CD8-positive, alpha-beta memory T cell (primary cell): ENCODE measurements around the gene HTR4. TPM values are rescaled to one million over a fixed set of nuclear protein-coding genes. Genes with fewer than 3 reads are reported as not detected.
A peak's percentile ranks its signal among the peaks of the same experiment; 100 is the strongest.
"Not testable (repeated sequence)": the region's sequence is repeated elsewhere in the genome, so short reads cannot be mapped to it uniquely, and the experiment has no call there.

Source experiments
- CTCF ChIA-PET: fragments of 350-600 bp; sonication (Branson Sonifier 250); formaldehyde crosslinking; loops from one replicate; lab custom pipeline; 2021; ENCODE audit warnings: antibody characterized with exemption; lab: Charles Lee
- POLR2A ChIA-PET: fragments of 350-600 bp; sonication (Branson Sonifier 250); formaldehyde crosslinking; loops from one replicate; lab custom pipeline; 2021; ENCODE audit warnings: antibody characterized with exemption; lab: Charles Lee
- DNase-seq, 5 donors: peaks; one replicate each; pipeline versions ENCODE4 v3.0.0 to v3.0.0-alpha.2; 2020 to 2022; ENCODE audit warnings: mixed read lengths in 1 of 5
- H3K27ac ChIP-seq: one replicate; pipeline ENCODE4 v1.7.0; 2013; ENCODE audit warnings: low read depth, mild to moderate bottlenecking, low read length, moderate library complexity
- H3K27me3 ChIP-seq: 2 replicates; pipeline ENCODE4 v1.7.0; 2013; ENCODE audit warnings: low read length, mild to moderate bottlenecking; ENCODE audit not compliant: insufficient read depth, poor library complexity, severe bottlenecking
- H3K36me3 ChIP-seq: 2 replicates; pipeline ENCODE4 v1.7.0; 2013; ENCODE audit warnings: mild to moderate bottlenecking, low read length, moderate library complexity; ENCODE audit not compliant: insufficient read depth
- H3K4me1 ChIP-seq: 2 replicates; pipeline ENCODE4 v1.7.0; 2013; ENCODE audit warnings: mild to moderate bottlenecking, low read length, moderate library complexity; ENCODE audit not compliant: insufficient read depth
- H3K4me3 ChIP-seq: 2 replicates; pipeline ENCODE4 v1.7.0; 2013; ENCODE audit warnings: mild to moderate bottlenecking, low read length
- H3K9me3 ChIP-seq: 2 replicates; pipeline ENCODE4 v1.7.0; 2013; ENCODE audit warnings: mild to moderate bottlenecking, low read length
- H3K27ac Mint-ChIP-seq, 8 donors: one replicate each; pipeline ENCODE4 v1.8.0; 2020 to 2021; ENCODE audit warnings: mixed read lengths in 8 of 8, mild to moderate bottlenecking in 6 of 8, inconsistent platforms in 3 of 8, moderate library complexity in 3 of 8
- H3K27me3 Mint-ChIP-seq, 2 donors: one replicate each; pipeline ENCODE4 v1.8.0; 2020 to 2021; ENCODE audit warnings: mixed read lengths in 2 of 2, mild to moderate bottlenecking in 1 of 2, moderate library complexity in 1 of 2
- H3K36me3 Mint-ChIP-seq, 3 donors: one replicate each; pipeline ENCODE4 v1.8.0; 2020 to 2021; ENCODE audit warnings: mixed read lengths in 3 of 3, inconsistent platforms in 1 of 3, mild to moderate bottlenecking in 1 of 3
- H3K4me1 Mint-ChIP-seq, 3 donors: one replicate each; pipeline ENCODE4 v1.8.0; 2020 to 2021; ENCODE audit warnings: mixed read lengths in 3 of 3, inconsistent platforms in 1 of 3, mild to moderate bottlenecking in 1 of 3
- H3K4me3 Mint-ChIP-seq, 7 donors: one replicate each; pipeline ENCODE4 v1.8.0; 2020 to 2021; ENCODE audit warnings: mixed read lengths in 7 of 7, mild to moderate bottlenecking in 6 of 7, moderate library complexity in 4 of 7, inconsistent platforms in 2 of 7
- H3K9me3 Mint-ChIP-seq, 5 donors: one replicate each; pipeline ENCODE4 v1.8.0; 2020 to 2022; ENCODE audit warnings: mixed read lengths in 5 of 5, mild to moderate bottlenecking in 3 of 5, moderate library complexity in 2 of 5, inconsistent platforms in 1 of 5
- polyA plus RNA-seq: library from polyadenylated mRNA; unstranded; fragments of 300-500 nt; fragmentation: Illumina TruSeq; gene quantifications from one replicate; pipeline ENCODE4 v1.2.3, GENCODE V29; 2021
- total RNA-seq, 2 experiments: library from RNA; stranded (reverse); gene quantifications; one replicate each; pipeline ENCODE4 v1.2.3, GENCODE V29; 2021

The HTR4 gene
- total and polyA plus RNA-seq, 3 experiments from 2014 or later: not detected

- H3K9me3 Mint-ChIP-seq: peaks cover 0 to 2% (median 0%) of the 10 kb centered on the region in 5 donors
- Histone ChIP-seq H3K4me1 (no peaks in the 10 kb centered on the region), H3K36me3 (no peaks in the 10 kb centered on the region), H3K27me3 (no peaks in the 10 kb centered on the region), H3K4me3 (no peak overlapping the region), H3K9me3 (no peaks in the 10 kb centered on the region), H3K27ac (no peak overlapping the region)
- POLR2A ChIA-PET: no interaction called here
- CTCF ChIA-PET: no interaction called here
- no peaks in the 10 kb centered on the region for H3K4me1 Mint-ChIP-seq
- no peak overlapping the region for H3K27ac Mint-ChIP-seq
- no peak overlapping the region for H3K4me3 Mint-ChIP-seq
- DNase-seq: no peak
- H3K36me3 Mint-ChIP-seq: no peaks in the 10 kb centered on the region
- H3K27me3 Mint-ChIP-seq: peaks cover 11 to 40% of the 10 kb centered on the region in 2 donors
Observed at GRCh38 chr5:148681157-148682057, 27.1 kb upstream of the HTR4 start.

GRCh38 chr5:148673704-148674103 is 19.4 kb upstream of the HTR4 start:
- H3K27ac Mint-ChIP-seq, H3K36me3 ChIP-seq, H3K27ac ChIP-seq, H3K36me3 Mint-ChIP-seq, H3K4me3 Mint-ChIP-seq, DNase-seq, H3K4me1 ChIP-seq, POLR2A ChIA-PET, H3K4me1 Mint-ChIP-seq, CTCF ChIA-PET, H3K27me3 ChIP-seq, H3K4me3 ChIP-seq, H3K9me3 ChIP-seq: not testable (repeated sequence)
- H3K27me3 Mint-ChIP-seq: peaks cover 10 to 27% of the 10 kb centered on the region in 2 donors
- H3K9me3 Mint-ChIP-seq: peaks cover 6 to 18% (median 11%) of the 10 kb centered on the region in 5 donors

- peaks cover 0 to 3% (median 2%) of the 10 kb centered on the region in 5 donors for H3K9me3 Mint-ChIP-seq
- Histone ChIP-seq H3K36me3 (no peaks in the 10 kb centered on the region), H3K27ac (no peak overlapping the region), H3K4me3 (no peak overlapping the region), H3K9me3 (no peaks in the 10 kb centered on the region), H3K27me3 (no peaks in the 10 kb centered on the region), H3K4me1 (no peaks in the 10 kb centered on the region)
- H3K27ac Mint-ChIP-seq: no peak overlapping the region
- no peak for DNase-seq
- peaks cover 0 to 7% of the 10 kb centered on the region in 2 donors for H3K27me3 Mint-ChIP-seq
- H3K36me3 Mint-ChIP-seq: no peaks in the 10 kb centered on the region
- no peak overlapping the region for H3K4me3 Mint-ChIP-seq
- ChIA-PET CTCF (no interaction called here), POLR2A (no interaction called here)
- H3K4me1 Mint-ChIP-seq: no peaks in the 10 kb centered on the region
Observed at GRCh38 chr5:148666353-148666752, 12.0 kb upstream of the HTR4 start.

GRCh38 chr5:148665431-148665830 is 11.1 kb upstream of the HTR4 start:
- H3K4me3 Mint-ChIP-seq: no peak overlapping the region
- no peaks in the 10 kb centered on the region for H3K4me1 Mint-ChIP-seq
- no peak overlapping the region for H3K27ac ChIP-seq
- peaks cover 0 to 3% (median 0%) of the 10 kb centered on the region in 5 donors for H3K9me3 Mint-ChIP-seq
- POLR2A ChIA-PET: no interaction called here
- CTCF ChIA-PET: no interaction called here
- no peak overlapping the region for H3K27ac Mint-ChIP-seq
- no peak overlapping the region for H3K4me3 ChIP-seq
- H3K27me3 Mint-ChIP-seq: peaks cover 5 to 11% of the 10 kb centered on the region in 2 donors
- no peaks in the 10 kb centered on the region for H3K4me1 ChIP-seq
- no peak for DNase-seq
- H3K27me3 ChIP-seq: no peaks in the 10 kb centered on the region
- no peaks in the 10 kb centered on the region for H3K36me3 ChIP-seq
- no peaks in the 10 kb centered on the region for H3K9me3 ChIP-seq
- no peaks in the 10 kb centered on the region for H3K36me3 Mint-ChIP-seq

- Histone ChIP-seq H3K27me3 (no peaks in the 10 kb centered on the region), H3K4me3 (no peak overlapping the region), H3K4me1 (no peaks in the 10 kb centered on the region), H3K36me3 (no peaks in the 10 kb centered on the region), H3K27ac (no peak overlapping the region), H3K9me3 (no peaks in the 10 kb centered on the region)
- Mint-ChIP-seq H3K4me1 (no peaks in the 10 kb centered on the region), H3K27me3 (peaks cover 9 to 23% of the 10 kb centered on the region in 2 donors), H3K27ac (no peak overlapping the region), H3K4me3 (no peak overlapping the region), H3K9me3 (no peaks in the 10 kb centered on the region), H3K36me3 (no peaks in the 10 kb centered on the region)
- POLR2A ChIA-PET: no interaction called here
- no peak for DNase-seq
- CTCF ChIA-PET: no interaction called here
Observed at GRCh38 chr5:148663509-148663908, 9.2 kb upstream of the HTR4 start.

GRCh38 chr5:148660346-148660660 is 6.0 kb upstream of the HTR4 start:
- Mint-ChIP-seq H3K27ac (no peak overlapping the region), H3K9me3 (no peaks in the 10 kb centered on the region), H3K27me3 (peaks cover 15 to 44% of the 10 kb centered on the region in 2 donors), H3K36me3 (no peaks in the 10 kb centered on the region), H3K4me3 (no peak overlapping the region), H3K4me1 (no peaks in the 10 kb centered on the region)
- no peak overlapping the region for H3K4me3 ChIP-seq
- no peak overlapping the region for H3K27ac ChIP-seq
- H3K27me3 ChIP-seq: no peaks in the 10 kb centered on the region
- H3K36me3 ChIP-seq: no peaks in the 10 kb centered on the region
- DNase-seq: no peak
- ChIA-PET POLR2A (no interaction called here), CTCF (no interaction called here)
- no peaks in the 10 kb centered on the region for H3K4me1 ChIP-seq
- no peaks in the 10 kb centered on the region for H3K9me3 ChIP-seq

GRCh38 chr5:148659641-148660345 is 5.5 kb upstream of the HTR4 start:
- Mint-ChIP-seq H3K4me3 (no peak overlapping the region), H3K27ac (no peak overlapping the region), H3K9me3 (no peaks in the 10 kb centered on the region), H3K4me1 (no peaks in the 10 kb centered on the region), H3K27me3 (peaks cover 17 to 48% of the 10 kb centered on the region in 2 donors), H3K36me3 (no peaks in the 10 kb centered on the region)
- Histone ChIP-seq H3K9me3 (no peaks in the 10 kb centered on the region), H3K27me3 (no peaks in the 10 kb centered on the region), H3K4me1 (no peaks in the 10 kb centered on the region), H3K4me3 (no peak overlapping the region), H3K36me3 (no peaks in the 10 kb centered on the region), H3K27ac (no peak overlapping the region)
- DNase-seq: no peak
- ChIA-PET POLR2A (no interaction called here), CTCF (no interaction called here)

GRCh38 chr5:148653291-148653835 is 964 bp downstream of the HTR4 start:
- Histone ChIP-seq H3K27ac (no peak overlapping the region), H3K9me3 (no peaks in the 10 kb centered on the region), H3K4me3 (no peak overlapping the region), H3K36me3 (no peaks in the 10 kb centered on the region), H3K4me1 (no peaks in the 10 kb centered on the region), H3K27me3 (peaks cover 6% of the 10 kb centered on the region)
- ChIA-PET POLR2A (no interaction called here), CTCF (no interaction called here)
- DNase-seq: no peak
- Mint-ChIP-seq H3K36me3 (peaks cover 0 to 2% (median 0%) of the 10 kb centered on the region in 3 donors), H3K4me1 (peaks cover 0 to 7% (median 0%) of the 10 kb centered on the region in 3 donors), H3K9me3 (peaks cover 0 to 2% (median 0%) of the 10 kb centered on the region in 5 donors), H3K27me3 (peaks cover 27 to 63% of the 10 kb centered on the region in 2 donors), H3K4me3 (no peak overlapping the region), H3K27ac (peak overlapping the region in 1 of 8 donors; percentile 55)
